ENCODE results near the gene TDRD1.

DNA sequence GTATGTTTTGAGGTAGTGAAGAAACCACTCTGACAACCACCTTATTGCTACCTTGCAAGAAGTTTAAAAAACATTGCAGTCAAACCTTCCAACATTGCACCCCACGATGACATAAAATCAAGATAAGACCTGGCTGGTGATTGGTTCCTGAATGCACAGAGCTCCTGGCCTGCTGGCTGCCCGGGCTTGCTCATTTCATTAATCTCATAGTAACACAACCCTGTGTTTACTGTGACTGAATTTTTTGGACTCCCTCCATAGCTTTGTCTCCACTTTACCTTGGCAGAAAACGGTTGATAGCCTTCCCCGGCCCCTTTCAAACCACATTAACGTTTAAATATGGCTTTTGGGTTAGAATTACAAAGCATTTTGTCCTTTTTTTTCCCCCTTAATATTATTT is 87.4 kb downstream of the TDRD1 start:
- TF ChIP-seq CTCF (IDR thresholded peaks at IDR 0.05) (no peak), POLR2A (IDR thresholded peaks at IDR 0.05) (no peak)
